Stomach smooth muscle (tissue), 2 donors: ENCODE measurements around the gene ARMC5.
A peak's percentile ranks its signal among the peaks of the same experiment; 100 is the strongest.
"Not testable (repeated sequence)": the region's sequence is repeated elsewhere in the genome, so short reads cannot be mapped to it uniquely, and the experiment has no call there.

Experiments
- H3K27ac ChIP-seq: one replicate; pipeline ENCODE4 v1.7.0; 2013; ENCODE audit warnings: mild to moderate bottlenecking, low read length, inconsistent platforms
- H3K27me3 ChIP-seq, 2 donors: one replicate each; pipeline ENCODE4 v1.7.0; 2013; ENCODE audit warnings: low read length in 2 of 2; ENCODE audit not compliant: insufficient read depth in 2 of 2, control insufficient read depth in 1 of 2
- H3K36me3 ChIP-seq, 2 donors: one replicate each; pipeline ENCODE4 v1.7.0; 2013; ENCODE audit warnings: low read length in 2 of 2; ENCODE audit not compliant: control insufficient read depth in 2 of 2, insufficient read depth in 2 of 2
- H3K4me1 ChIP-seq: one replicate; pipeline ENCODE4 v1.7.0; 2013; ENCODE audit warnings: low read length; ENCODE audit not compliant: control insufficient read depth, insufficient read depth
- H3K4me3 ChIP-seq, 2 donors: one replicate each; pipeline ENCODE4 v1.7.0; 2013; ENCODE audit warnings: low read length in 2 of 2
- H3K9ac ChIP-seq, 2 donors: one replicate each; pipeline ENCODE4 v1.7.0; 2013; ENCODE audit warnings: low read length in 2 of 2, mild to moderate bottlenecking in 1 of 2
- H3K9me3 ChIP-seq, 2 donors: one replicate each; pipeline ENCODE4 v1.7.0; 2013; ENCODE audit warnings: low read length in 2 of 2; ENCODE audit not compliant: control insufficient read depth in 2 of 2
- donor health status: healthy.
- donor health status: Pancreatic carcinoma.

Gene ARMC5

GRCh38 chr16:31435341-31436220, 23.7 kb upstream of the ARMC5 start:
- H3K36me3 ChIP-seq: no peaks in the 10 kb centered on the region
- H3K4me3 ChIP-seq: no peak overlapping the region
- no peaks in the 10 kb centered on the region for H3K9me3 ChIP-seq
- no peak overlapping the region for H3K27ac ChIP-seq
- no peak overlapping the region for H3K9ac ChIP-seq
- no peaks in the 10 kb centered on the region for H3K4me1 ChIP-seq
- H3K27me3 ChIP-seq: no peaks in the 10 kb centered on the region

- no peak overlapping the region for H3K4me3 ChIP-seq
These were observed 22.9 kb upstream of the ARMC5 start for GRCh38 chr16:31436221-31437045.

GRCh38 chr16:31438414-31438813, 20.9 kb upstream of the ARMC5 start:
- no peak overlapping the region for H3K9ac ChIP-seq
- H3K36me3 ChIP-seq: no peaks in the 10 kb centered on the region
- H3K9me3 ChIP-seq: no peaks in the 10 kb centered on the region
- peaks cover 3% of the 10 kb centered on the region for H3K4me1 ChIP-seq
- H3K4me3 ChIP-seq: no peak overlapping the region
- no peak overlapping the region for H3K27ac ChIP-seq
- no peaks in the 10 kb centered on the region for H3K27me3 ChIP-seq

More at GRCh38 chr16:31436221-31437045, 22.9 kb upstream of the ARMC5 start:
- Histone ChIP-seq H3K4me1 (no peaks in the 10 kb centered on the region), H3K27ac (no peak overlapping the region), H3K36me3 (no peaks in the 10 kb centered on the region), H3K9me3 (no peaks in the 10 kb centered on the region), H3K27me3 (no peaks in the 10 kb centered on the region), H3K9ac (no peak overlapping the region)

GRCh38 chr16:31439023-31439422, 20.3 kb upstream of the ARMC5 start:
- not testable (repeated sequence) for H3K36me3 ChIP-seq, H3K9me3 ChIP-seq, H3K4me3 ChIP-seq

GRCh38 chr16:31439519-31439918, 19.8 kb upstream of the ARMC5 start:
- Histone ChIP-seq H3K4me1 (peaks cover 3% of the 10 kb centered on the region), H3K27me3 (no peaks in the 10 kb centered on the region), H3K36me3 (no peaks in the 10 kb centered on the region), H3K9ac (no peak overlapping the region), H3K27ac (no peak overlapping the region), H3K4me3 (no peak overlapping the region), H3K9me3 (no peaks in the 10 kb centered on the region)

More at GRCh38 chr16:31439023-31439422, 20.3 kb upstream of the ARMC5 start:
- not testable (repeated sequence) for H3K27me3 ChIP-seq, H3K27ac ChIP-seq, H3K4me1 ChIP-seq, H3K9ac ChIP-seq

- Histone ChIP-seq H3K36me3 (no peaks in the 10 kb centered on the region), H3K27ac (no peak overlapping the region), H3K9ac (no peak overlapping the region)
These were observed 18.7 kb upstream of the ARMC5 start for GRCh38 chr16:31440516-31441184.

GRCh38 chr16:31441956-31442355, 17.3 kb upstream of the ARMC5 start:
- Histone ChIP-seq H3K4me3 (peak overlapping the region; percentile 61 to 86), H3K9ac (no peak overlapping the region), H3K4me1 (peaks cover 3% of the 10 kb centered on the region), H3K9me3 (no peaks in the 10 kb centered on the region), H3K27me3 (no peaks in the 10 kb centered on the region), H3K36me3 (no peaks in the 10 kb centered on the region), H3K27ac (no peak overlapping the region)

More at GRCh38 chr16:31440516-31441184, 18.7 kb upstream of the ARMC5 start:
- Histone ChIP-seq H3K4me1 (peaks cover 3% of the 10 kb centered on the region), H3K4me3 (no peak overlapping the region), H3K9me3 (no peaks in the 10 kb centered on the region), H3K27me3 (no peaks in the 10 kb centered on the region)

- H3K27ac ChIP-seq, H3K9me3 ChIP-seq, H3K4me3 ChIP-seq, H3K27me3 ChIP-seq, H3K36me3 ChIP-seq, H3K4me1 ChIP-seq: not testable (repeated sequence)
- peak overlapping the region in 1 of 2 donors; percentile 13 for H3K9ac ChIP-seq
These were observed 13.4 kb upstream of the ARMC5 start for GRCh38 chr16:31445931-31446330.

GRCh38 chr16:31451201-31451600, 8.1 kb upstream of the ARMC5 start:
- Histone ChIP-seq H3K4me3 (no peak overlapping the region), H3K4me1 (peaks cover 31% of the 10 kb centered on the region), H3K9me3 (no peaks in the 10 kb centered on the region), H3K9ac (peak overlapping the region; percentile 21 to 46), H3K27ac (no peak overlapping the region), H3K36me3 (peaks cover 0 to 3% of the 10 kb centered on the region in 2 donors), H3K27me3 (no peaks in the 10 kb centered on the region)

GRCh38 chr16:31451681-31452351, 7.5 kb upstream of the ARMC5 start:
- H3K9ac ChIP-seq: peak overlapping the region; percentile 21 to 46
- no peak overlapping the region for H3K27ac ChIP-seq
- H3K4me1 ChIP-seq: peaks cover 36% of the 10 kb centered on the region
- H3K9me3 ChIP-seq: no peaks in the 10 kb centered on the region
- peaks cover 0 to 3% of the 10 kb centered on the region in 2 donors for H3K36me3 ChIP-seq
- no peaks in the 10 kb centered on the region for H3K27me3 ChIP-seq
- no peak overlapping the region for H3K4me3 ChIP-seq
